ENCODE measurements around the gene ZNF302.

ZNF302 gene

GRCh38 chr19:34690372-34690771 lies 12.9 kb downstream of the ZNF302 start:
- DNase-seq (ENCODE audit: low spot score): no peak
- in situ Hi-C loops (cut with MboI; ENCODE audit: low sequenced_read_pairs, unreplicated experiment): no loop called here
- no peak for TF ChIP-seq CTCF (IDR thresholded peaks at IDR 0.05; ENCODE audit: borderline replicate concordance, control extremely low read depth, extremely low read depth, insufficient read depth, missing control alignments)

GRCh38 chr19:34692549-34692948 lies 15.1 kb downstream of the ZNF302 start:
- no peak for DNase-seq (ENCODE audit: low spot score)
- no peak for TF ChIP-seq CTCF (IDR thresholded peaks at IDR 0.05; ENCODE audit: borderline replicate concordance, control extremely low read depth, extremely low read depth, insufficient read depth, missing control alignments)
- in situ Hi-C loops (cut with MboI; ENCODE audit: low sequenced_read_pairs, unreplicated experiment): no loop called here

GRCh38 chr19:34707661-34708060 lies 30.2 kb downstream of the ZNF302 start:
- TF ChIP-seq CTCF (IDR thresholded peaks at IDR 0.05; ENCODE audit: borderline replicate concordance, control extremely low read depth, extremely low read depth, insufficient read depth, missing control alignments): no peak
- DNase-seq (ENCODE audit: low spot score): no peak
- in situ Hi-C loops (cut with MboI; ENCODE audit: low sequenced_read_pairs, unreplicated experiment): no loop called here

- TF ChIP-seq CTCF (IDR thresholded peaks at IDR 0.05; ENCODE audit: borderline replicate concordance, control extremely low read depth, extremely low read depth, insufficient read depth, missing control alignments): no peak
- no peak for DNase-seq (ENCODE audit: low spot score)
- in situ Hi-C loops (cut with MboI; ENCODE audit: low sequenced_read_pairs, unreplicated experiment): no loop called here
Measured at GRCh38 chr19:34711890-34712289, 34.4 kb downstream of the ZNF302 start.

- peak; percentile 54 for DNase-seq (ENCODE audit: low spot score)
- peak; percentile 64 for TF ChIP-seq CTCF (IDR thresholded peaks at IDR 0.05; ENCODE audit: borderline replicate concordance, control extremely low read depth, extremely low read depth, insufficient read depth, missing control alignments)
- in situ Hi-C loops (cut with MboI; ENCODE audit: low sequenced_read_pairs, unreplicated experiment): no loop called here
Measured at GRCh38 chr19:34712395-34713261, 35.1 kb downstream of the ZNF302 start.

- in situ Hi-C loops (cut with MboI; ENCODE audit: low sequenced_read_pairs, unreplicated experiment): no loop called here
- TF ChIP-seq CTCF (IDR thresholded peaks at IDR 0.05; ENCODE audit: borderline replicate concordance, control extremely low read depth, extremely low read depth, insufficient read depth, missing control alignments): no peak
- no peak for DNase-seq (ENCODE audit: low spot score)
Measured at GRCh38 chr19:34713262-34713637, 35.8 kb downstream of the ZNF302 start.

All from GM13976 (cell line).